Smooth muscle cell (in vitro differentiated cells): ENCODE results near the gene POLR2L. TPM values are rescaled to one million over a fixed set of nuclear protein-coding genes. Genes with fewer than 3 reads are reported as not detected.

ENCODE experiments used
- DNase-seq: peaks from one replicate; lab custom pipeline; 2025; ENCODE audit not compliant: unreplicated experiment; lab: John Stamatoyannopoulos, UW
- H2AFZ ChIP-seq: fragments of 200-600 bp; sonication (generic); 2 replicates; pipeline ENCODE4 v1.6.0; 2016; ENCODE audit warnings: antibody characterized with exemption, low read depth, mild to moderate bottlenecking
- H3F3A ChIP-seq: fragments of 200-600 bp; sonication (generic); 2 replicates; pipeline ENCODE4 v1.6.0; 2017; ENCODE audit warnings: antibody characterized with exemption, low read depth
- H3K27ac ChIP-seq: fragments of 200-600 bp; sonication (generic); 2 replicates; pipeline ENCODE4 v1.5.1; 2016; ENCODE audit warnings: low read depth, mild to moderate bottlenecking
- H3K27me3 ChIP-seq: fragments of 200-600 bp; sonication (generic); 2 replicates; pipeline ENCODE4 v1.6.1; 2016; ENCODE audit warnings: low read depth, mild to moderate bottlenecking
- H3K36me3 ChIP-seq: fragments of 200-600 bp; sonication (generic); 2 replicates; pipeline ENCODE4 v1.5.1; 2016; ENCODE audit warnings: low read depth
- H3K4me1 ChIP-seq: fragments of 200-600 bp; sonication (generic); 2 replicates; pipeline ENCODE4 v1.5.1; 2016; ENCODE audit warnings: low read depth
- H3K4me2 ChIP-seq: fragments of 200-600 bp; sonication (generic); 2 replicates; pipeline ENCODE4 v1.6.0; 2016; ENCODE audit warnings: mild to moderate bottlenecking
- H3K4me3 ChIP-seq: fragments of 200-600 bp; sonication (generic); 2 replicates; pipeline ENCODE4 v1.5.1; 2016; ENCODE audit warnings: mild to moderate bottlenecking
- H3K79me2 ChIP-seq: fragments of 200-600 bp; sonication (generic); 2 replicates; pipeline ENCODE4 v1.6.0; 2016; ENCODE audit warnings: low read depth, mild to moderate bottlenecking
- H3K9ac ChIP-seq: fragments of 200-600 bp; sonication (generic); 2 replicates; pipeline ENCODE4 v1.6.0; 2016; ENCODE audit warnings: low read depth
- H3K9me3 ChIP-seq: fragments of 200-600 bp; sonication (generic); replicated peaks from 2 replicates; pipeline ENCODE4 v1.5.1; 2016; ENCODE audit warnings: low read depth
- H4K20me1 ChIP-seq: fragments of 200-600 bp; sonication (generic); 2 replicates; pipeline ENCODE4 v1.6.0; 2016; ENCODE audit warnings: low read depth
- WGBS: methylation state at CpG from one replicate; pipeline ENCODE4 v1.1.7; 2016; ENCODE audit warnings: low lambda C conversion rate; 5-methylcytosine and 5-hydroxymethylcytosine counted together
- polyA plus RNA-seq: library from polyadenylated mRNA; unstranded; fragments of >200 nt; fragmentation: Nextera tagmentation; extraction: Ambion mirVana; gene quantifications from 2 replicates; pipeline ENCODE4 v1.2.1, GENCODE V29; 2016
- total RNA-seq: library from RNA; depleted of rRNA; stranded (reverse); fragments of >200 nt; gene quantifications from 2 replicates; pipeline ENCODE4 v1.2.3, GENCODE V29; 2014
- TF ChIP-seq, protein P1 (sequence below): fragments of 200-600 bp; sonication (generic); IDR thresholded peaks from 2 replicates; pipeline ENCODE4 v1.5.1; 2017; ENCODE audit warnings: borderline replicate concordance, mild to moderate bottlenecking, antibody characterized with exemption; ENCODE audit not compliant: insufficient read depth, poor library complexity, severe bottlenecking

Gene POLR2L
- total and polyA plus RNA-seq, 2 experiments from 2014 or later, result 51.4 to 380 TPM

DNA sequence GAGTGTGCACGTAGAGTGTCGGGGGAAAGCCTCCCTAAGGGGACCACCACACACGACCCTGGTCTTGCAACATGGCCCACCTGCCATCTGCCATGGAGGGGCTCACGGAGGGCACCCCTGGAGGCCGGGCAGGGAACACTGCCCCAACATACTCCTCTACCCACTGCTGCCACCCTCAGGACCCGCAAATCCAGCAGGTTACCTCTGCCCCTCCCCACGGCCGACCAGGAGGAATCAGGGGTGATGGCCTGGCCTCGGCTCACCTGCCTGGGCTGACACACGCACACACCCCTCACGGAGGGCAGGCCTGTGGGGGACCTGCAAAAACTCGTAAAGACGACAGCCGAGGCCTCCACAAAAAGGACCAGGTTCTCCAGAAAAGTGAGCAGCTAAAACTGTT is 38.1 kb upstream of the POLR2L start:
- TF ChIP-seq, protein P1, sequence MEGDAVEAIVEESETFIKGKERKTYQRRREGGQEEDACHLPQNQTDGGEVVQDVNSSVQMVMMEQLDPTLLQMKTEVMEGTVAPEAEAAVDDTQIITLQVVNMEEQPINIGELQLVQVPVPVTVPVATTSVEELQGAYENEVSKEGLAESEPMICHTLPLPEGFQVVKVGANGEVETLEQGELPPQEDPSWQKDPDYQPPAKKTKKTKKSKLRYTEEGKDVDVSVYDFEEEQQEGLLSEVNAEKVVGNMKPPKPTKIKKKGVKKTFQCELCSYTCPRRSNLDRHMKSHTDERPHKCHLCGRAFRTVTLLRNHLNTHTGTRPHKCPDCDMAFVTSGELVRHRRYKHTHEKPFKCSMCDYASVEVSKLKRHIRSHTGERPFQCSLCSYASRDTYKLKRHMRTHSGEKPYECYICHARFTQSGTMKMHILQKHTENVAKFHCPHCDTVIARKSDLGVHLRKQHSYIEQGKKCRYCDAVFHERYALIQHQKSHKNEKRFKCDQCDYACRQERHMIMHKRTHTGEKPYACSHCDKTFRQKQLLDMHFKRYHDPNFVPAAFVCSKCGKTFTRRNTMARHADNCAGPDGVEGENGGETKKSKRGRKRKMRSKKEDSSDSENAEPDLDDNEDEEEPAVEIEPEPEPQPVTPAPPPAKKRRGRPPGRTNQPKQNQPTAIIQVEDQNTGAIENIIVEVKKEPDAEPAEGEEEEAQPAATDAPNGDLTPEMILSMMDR, result no peak
- Histone ChIP-seq H3K27me3 (no peaks in the 10 kb centered on the region), H2AFZ (no peak overlapping the region), H3K4me2 (no peak overlapping the region), H3K79me2 (no peaks in the 10 kb centered on the region), H3K27ac (no peak overlapping the region), H3K4me1 (no peaks in the 10 kb centered on the region), H4K20me1 (no peaks in the 10 kb centered on the region), H3K9me3 (no peaks in the 10 kb centered on the region), H3K4me3 (no peak overlapping the region), H3K36me3 (no peaks in the 10 kb centered on the region), H3F3A (no peaks in the 10 kb centered on the region), H3K9ac (no peak overlapping the region)
- WGBS, result 96% methylated on average over 14 of the region's 14 CpGs
- no peak for DNase-seq

DNA sequence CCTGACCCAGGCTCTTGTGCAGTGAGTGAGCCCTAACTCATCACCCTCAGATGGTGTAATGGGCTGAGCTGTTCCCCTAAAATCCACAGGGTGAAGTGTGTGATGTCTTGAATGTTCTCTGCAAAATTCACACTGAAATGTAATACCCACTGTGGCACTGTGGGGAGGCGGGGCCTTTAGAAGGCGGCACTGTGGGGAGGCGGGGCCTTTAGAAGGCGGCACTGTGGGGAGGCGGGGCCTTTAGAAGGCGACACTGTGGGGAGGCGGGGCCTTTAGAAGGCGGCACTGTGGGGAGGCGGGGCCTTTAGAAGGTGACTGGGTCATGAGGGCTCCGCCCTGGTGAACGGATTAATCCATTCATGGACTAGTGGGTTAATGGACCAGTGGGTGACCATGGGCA is 35.2 kb upstream of the POLR2L start:
- 75% methylated on average over 10 of the region's 11 CpGs for WGBS
- Histone ChIP-seq H3K4me3 (no peak overlapping the region), H3K27ac (no peak overlapping the region), H3K9ac (no peak overlapping the region), H3K9me3 (no peaks in the 10 kb centered on the region), H3K4me1 (no peaks in the 10 kb centered on the region), H3F3A (no peaks in the 10 kb centered on the region), H4K20me1 (no peaks in the 10 kb centered on the region), H3K36me3 (no peaks in the 10 kb centered on the region), H3K27me3 (no peaks in the 10 kb centered on the region), H2AFZ (no peak overlapping the region), H3K79me2 (no peaks in the 10 kb centered on the region), H3K4me2 (no peak overlapping the region)
- TF ChIP-seq, protein P1, result no peak
- DNase-seq, result no peak

DNA sequence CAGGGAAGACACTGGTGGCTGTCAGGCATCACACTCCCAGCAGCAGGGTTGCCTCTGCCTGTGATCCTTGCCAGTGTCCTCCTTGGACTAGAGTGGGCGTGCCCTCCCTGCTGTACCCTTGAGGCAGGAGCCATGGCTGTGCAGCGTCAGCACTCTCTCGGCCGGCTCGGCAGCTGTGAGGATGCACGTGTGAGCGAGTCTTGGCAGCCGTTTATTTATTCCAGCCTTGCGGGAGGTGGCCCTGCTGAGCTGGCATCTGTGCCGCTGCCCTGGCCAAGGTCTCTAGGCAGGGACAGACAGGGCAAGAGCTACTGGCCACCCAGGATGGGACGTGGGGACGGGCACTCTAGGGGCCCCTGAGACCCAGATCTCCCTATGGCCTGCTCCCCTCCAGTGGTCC is 34.2 kb upstream of the POLR2L start:
- no peaks in the 10 kb centered on the region for H4K20me1 ChIP-seq
- no peaks in the 10 kb centered on the region for H3K4me1 ChIP-seq
- no peak overlapping the region for H3K9ac ChIP-seq
- no peak for DNase-seq
- H2AFZ ChIP-seq, result no peak overlapping the region
- H3K4me3 ChIP-seq, result no peak overlapping the region
- no peak overlapping the region for H3K4me2 ChIP-seq
- WGBS, result 86% methylated on average over 12 of the region's 12 CpGs
- H3K27me3 ChIP-seq, result no peaks in the 10 kb centered on the region
- H3K79me2 ChIP-seq, result no peaks in the 10 kb centered on the region
- no peak overlapping the region for H3K27ac ChIP-seq
- H3F3A ChIP-seq, result no peaks in the 10 kb centered on the region
- TF ChIP-seq, protein P1, result no peak
- H3K9me3 ChIP-seq, result no peaks in the 10 kb centered on the region
- H3K36me3 ChIP-seq, result no peaks in the 10 kb centered on the region

DNA sequence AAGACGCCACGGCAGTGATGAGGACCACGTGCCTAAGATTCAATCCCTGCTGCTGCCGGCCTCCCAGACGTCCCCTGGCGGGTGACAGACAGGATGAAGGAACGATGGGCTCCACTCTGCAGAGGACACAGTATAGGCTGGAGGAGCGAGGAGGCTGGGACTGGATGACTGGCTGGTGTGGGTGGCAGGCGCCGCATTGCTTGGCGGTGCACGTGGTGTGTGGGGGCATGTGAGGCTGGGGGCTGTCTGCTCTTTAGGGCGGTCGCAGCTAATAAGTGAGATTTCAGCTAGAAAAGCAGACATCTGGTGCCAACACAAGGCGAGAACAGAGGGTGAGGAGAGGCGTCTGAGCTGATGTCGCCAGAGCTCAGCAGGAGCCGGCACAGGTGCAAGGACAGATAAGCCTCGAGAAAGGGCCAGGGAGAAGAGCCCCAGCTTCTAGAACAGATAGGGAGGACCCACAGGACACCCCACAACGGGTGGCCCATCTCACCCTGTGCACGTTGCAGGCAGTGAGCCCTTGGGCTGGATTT is 33.5 kb upstream of the POLR2L start:
- H3K9me3 ChIP-seq, result no peaks in the 10 kb centered on the region
- no peak overlapping the region for H3K4me3 ChIP-seq
- no peak overlapping the region for H2AFZ ChIP-seq
- 95% methylated on average over 21 of the region's 21 CpGs for WGBS
- no peaks in the 10 kb centered on the region for H3F3A ChIP-seq
- H3K4me1 ChIP-seq, result no peaks in the 10 kb centered on the region
- no peak overlapping the region for H3K4me2 ChIP-seq
- DNase-seq, result no peak
- no peaks in the 10 kb centered on the region for H3K36me3 ChIP-seq
- TF ChIP-seq, protein P1, result no peak
- no peaks in the 10 kb centered on the region for H3K27me3 ChIP-seq
- no peaks in the 10 kb centered on the region for H4K20me1 ChIP-seq
- H3K9ac ChIP-seq, result no peak overlapping the region
- no peak overlapping the region for H3K27ac ChIP-seq
- no peaks in the 10 kb centered on the region for H3K79me2 ChIP-seq
